ENCODE measurements around the gene RAB40C.

- TF ChIP-seq CTCF (IDR thresholded peaks at IDR 0.05): no peak
- no peak for TF ChIP-seq EZH2 (IDR thresholded peaks at IDR 0.05; ENCODE audit: borderline replicate concordance, insufficient read depth, low read depth, low read length, poor library complexity, severe bottlenecking)
Observed at GRCh38 chr16:625117-625976, 35.5 kb downstream of the RAB40C start.

Data from B cell (primary cell).